ENCODE results near the gene SPOCK1.

Gene SPOCK1

DNA sequence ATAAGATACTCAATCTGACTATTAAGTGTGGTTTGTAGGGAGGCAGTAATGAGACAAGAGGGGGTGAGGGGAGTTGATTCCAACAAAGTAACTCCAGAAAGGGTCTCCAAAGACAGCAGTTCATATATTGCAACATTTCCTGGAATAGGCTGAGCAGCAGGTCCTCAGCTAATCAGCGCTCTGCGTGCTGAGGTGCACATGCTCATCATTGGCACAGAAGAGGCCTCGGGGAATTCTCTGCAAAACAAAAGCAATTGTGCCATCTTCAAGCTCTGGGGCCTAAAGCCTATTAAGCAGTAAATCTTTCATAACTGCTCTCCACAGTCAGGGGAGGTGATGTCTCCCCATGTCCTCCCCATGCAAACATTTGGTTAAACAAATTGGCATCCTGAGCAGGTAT, 357.3 kb downstream of the SPOCK1 start:
- no peak for DNase-seq

DNA sequence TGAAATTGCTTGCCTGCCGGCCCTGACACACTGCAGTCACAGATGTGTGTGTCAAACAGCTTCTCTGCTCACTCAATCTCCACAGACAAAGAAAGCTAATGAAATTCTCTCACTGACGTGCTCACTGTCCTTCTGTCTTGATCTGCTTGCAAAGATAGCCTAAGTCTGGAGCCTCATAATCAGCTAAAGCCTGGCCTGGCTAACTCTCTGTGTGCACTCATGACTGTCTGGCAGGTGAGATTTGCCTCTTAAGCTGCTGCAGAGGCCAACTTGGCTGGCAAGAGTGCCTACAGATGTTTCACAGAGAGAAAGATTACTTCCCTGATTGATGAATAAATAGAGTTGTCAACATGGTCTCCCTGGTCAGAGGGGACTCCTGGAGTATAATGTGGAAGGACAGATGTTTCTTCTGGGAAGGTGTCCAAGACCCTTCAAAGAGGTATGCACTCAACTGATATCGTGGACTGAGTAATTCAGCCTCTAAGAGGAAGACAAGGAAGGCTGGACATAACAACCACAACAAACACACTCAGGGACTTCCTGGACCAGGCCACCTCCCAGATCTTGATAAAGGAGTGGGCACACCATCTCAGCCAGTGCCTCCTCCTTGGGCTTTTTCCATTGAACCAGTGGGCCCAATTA, 362.0 kb downstream of the SPOCK1 start:
- DNase-seq = no peak

DNA sequence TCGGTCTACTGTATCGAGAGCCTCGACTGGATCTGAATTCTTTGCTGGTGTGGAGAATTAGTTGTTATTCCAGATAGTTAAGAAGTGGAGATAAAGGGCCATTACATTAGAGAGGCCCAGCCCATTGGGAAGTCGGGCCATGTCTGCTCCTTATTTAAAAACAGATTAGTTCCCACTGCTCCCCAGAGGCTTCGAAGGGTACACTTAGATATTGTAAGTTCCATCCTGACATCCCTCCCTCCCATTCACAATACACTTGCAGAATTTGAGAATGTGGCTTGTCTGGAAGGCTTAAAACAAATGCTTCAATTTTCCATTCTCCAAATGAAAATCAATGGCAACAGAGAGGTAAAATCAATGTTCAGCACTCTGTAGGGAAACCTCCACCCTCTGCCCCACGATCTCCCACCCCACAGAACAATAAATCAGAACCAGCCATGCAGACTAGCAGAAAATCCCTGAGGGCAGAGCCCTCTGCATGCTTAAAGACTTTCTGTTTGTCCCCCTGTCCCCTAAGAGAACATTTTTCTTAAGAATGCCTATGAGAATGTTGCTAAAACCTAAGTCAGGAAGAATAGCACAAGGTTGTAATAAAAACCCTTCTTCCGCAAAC, 364.1 kb downstream of the SPOCK1 start:
- no peak for DNase-seq

DNA sequence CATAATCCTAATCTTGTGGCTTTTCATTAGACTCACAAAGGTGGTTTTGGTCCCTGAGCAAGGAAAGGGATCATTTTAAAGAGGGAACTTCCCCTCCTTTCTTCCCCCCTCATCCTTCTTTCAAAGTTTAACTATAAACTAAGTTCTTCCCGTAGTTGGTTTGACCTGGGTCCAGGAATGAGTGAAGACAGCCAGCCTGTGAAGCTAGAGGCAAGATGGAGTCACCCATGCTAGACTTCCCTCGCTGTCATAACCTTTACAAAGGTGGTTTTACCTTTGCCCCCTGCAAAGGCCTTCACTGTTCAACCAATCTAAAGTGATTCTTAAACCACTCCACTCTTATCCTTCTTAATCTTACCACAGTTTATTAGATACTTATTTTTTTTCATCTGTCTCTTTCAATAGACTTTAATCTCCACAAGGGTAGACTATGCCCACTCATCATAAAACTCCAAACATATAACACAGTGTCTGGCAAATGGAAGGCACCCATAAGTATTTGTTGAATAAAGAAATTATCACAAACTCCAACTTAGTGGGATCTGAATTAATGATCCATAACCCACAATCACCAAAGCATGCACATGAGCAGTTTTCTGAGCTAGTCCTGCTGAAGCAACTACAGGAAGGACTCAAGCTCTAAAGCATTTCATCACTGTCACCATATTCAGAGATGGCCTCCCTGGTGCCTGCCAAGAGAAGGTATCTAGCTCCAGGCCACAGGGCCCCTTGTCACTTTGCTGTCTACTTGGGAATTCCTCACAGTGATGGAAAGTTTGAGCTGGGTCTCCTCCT, 369.0 kb downstream of the SPOCK1 start:
- no peak for DNase-seq

DNA sequence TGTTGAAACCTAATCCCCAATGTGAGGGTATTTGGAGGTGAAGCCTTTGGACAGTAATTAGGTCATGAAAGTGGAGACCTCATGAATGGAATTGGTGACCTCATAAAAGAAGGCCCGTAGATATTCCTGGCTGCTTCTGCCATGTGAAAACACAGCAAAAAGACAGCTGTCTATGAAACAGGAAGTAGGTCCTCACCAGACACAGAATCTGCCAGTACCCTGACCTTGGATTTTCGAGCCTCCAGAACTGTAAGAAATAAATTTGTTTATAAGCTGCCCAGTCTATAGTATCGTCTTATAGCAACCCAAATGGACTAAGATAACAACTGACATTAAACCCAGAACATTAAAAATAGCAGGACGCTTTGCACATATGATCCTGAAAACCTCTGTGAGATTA, 371.1 kb downstream of the SPOCK1 start:
- no peak for DNase-seq

DNA sequence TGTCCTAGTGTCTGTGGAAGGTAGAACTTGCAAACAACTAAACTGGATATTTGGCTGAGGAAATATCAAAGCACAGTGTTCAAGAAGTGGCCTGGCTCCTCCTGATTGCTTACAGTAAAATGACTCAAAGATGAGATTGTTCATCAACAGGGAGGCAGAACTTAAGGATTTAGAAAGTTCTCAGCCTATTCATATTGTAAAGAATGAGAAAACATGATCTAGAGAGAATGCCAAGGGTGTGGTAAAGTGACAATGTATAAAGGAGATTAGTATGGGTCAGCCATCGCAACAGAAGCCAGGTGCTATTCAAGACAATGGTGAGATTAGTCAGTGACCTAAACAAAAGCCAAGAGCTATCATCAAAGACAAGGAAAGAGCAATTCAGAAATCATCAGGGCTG, 372.3 kb downstream of the SPOCK1 start:
- no peak for DNase-seq

DNA sequence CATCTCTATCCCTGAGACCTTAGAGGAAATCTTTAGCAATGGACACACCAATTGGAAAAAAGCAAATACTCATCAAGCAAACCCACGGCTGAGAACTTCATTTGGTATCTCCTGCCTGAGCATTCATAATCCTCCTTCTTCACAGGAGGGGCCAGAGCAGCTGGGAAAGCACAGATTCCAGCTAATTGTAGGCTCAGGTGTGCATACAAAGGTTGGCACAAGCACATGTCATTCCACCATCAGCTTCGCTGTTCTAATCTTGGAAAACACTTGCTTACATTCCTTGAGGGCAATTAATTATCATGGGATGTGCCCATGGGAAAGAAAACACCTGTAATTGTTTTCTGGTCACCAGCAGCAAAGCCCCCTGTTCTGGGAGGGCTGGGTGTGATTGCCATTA, 376.6 kb downstream of the SPOCK1 start:
- no peak for DNase-seq

DNA sequence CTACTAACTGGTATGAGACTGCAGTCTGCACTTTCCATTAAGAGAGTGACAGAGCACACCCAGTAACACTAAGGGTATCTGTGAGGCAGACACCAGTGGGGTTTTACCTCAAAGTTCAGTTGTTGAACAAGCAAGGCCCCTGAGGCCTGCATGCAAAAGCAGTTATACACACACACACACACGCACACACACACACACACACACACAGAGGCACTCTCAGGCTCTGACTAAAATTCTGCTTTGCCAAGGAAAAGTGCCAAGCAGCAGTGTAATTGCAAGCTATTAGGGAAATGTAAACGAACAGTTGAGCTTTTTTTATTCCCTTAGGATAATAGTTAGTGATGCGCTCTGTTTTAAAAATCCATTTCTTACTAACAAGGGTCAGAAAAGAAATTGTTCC, 377.1 kb downstream of the SPOCK1 start:
- no peak for DNase-seq

DNA sequence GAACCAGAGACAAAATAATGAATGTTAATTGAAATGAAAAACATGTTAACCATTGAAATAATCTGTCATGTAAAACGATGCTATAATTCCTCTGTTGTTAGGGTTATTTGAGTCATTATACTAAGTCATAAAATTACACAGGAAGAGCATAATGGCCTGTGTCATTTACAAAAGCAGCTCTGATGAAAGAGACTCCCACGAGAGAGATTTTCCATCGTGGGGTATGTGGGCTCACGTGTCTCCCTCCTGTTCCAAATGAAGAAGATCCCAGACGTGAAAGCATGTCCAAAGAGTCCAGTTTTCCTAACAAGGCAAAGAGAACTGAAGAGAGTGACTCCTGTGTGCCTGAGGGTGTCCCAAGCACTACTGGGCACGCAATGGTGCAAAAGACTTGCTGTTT, 379.8 kb downstream of the SPOCK1 start:
- no peak for DNase-seq

DNA sequence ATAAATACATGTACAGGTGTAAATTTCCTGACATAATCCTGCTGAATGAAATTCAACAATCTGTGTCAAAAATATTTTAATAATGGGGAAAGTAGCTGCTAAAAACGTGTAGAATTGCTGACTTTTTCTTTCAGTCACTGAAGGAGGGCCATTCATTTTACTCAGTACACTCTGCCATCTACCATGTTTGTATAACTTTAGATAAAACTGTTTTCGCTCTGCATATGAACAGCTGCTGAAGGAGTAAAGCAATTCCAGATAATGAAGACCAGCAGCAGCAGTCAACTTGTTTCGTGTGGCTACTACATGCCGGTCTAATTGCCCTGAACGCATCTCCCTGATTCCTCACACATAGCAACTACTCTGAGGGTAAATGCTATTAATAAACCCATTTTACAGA, 380.5 kb downstream of the SPOCK1 start:
- DNase-seq = no peak

DNA sequence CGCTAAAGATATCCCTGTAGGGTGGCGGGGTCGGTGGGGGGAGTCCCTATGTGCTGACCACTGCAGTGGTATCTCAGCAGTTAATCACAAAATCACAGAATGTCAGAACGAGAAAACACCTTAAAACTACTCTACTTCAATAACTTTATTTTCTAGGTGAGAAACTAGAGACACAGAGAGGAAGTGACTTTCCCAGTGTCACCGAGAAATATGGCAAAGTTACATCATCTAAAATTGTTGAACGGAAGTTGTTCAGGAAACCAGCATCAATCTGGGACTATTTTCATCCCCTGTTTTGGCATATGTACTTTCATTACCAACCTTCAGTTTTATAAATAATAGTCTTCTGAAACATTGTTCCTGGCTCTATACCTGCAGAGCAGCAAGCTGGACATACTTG, 384.0 kb downstream of the SPOCK1 start:
- no peak for DNase-seq

DNA sequence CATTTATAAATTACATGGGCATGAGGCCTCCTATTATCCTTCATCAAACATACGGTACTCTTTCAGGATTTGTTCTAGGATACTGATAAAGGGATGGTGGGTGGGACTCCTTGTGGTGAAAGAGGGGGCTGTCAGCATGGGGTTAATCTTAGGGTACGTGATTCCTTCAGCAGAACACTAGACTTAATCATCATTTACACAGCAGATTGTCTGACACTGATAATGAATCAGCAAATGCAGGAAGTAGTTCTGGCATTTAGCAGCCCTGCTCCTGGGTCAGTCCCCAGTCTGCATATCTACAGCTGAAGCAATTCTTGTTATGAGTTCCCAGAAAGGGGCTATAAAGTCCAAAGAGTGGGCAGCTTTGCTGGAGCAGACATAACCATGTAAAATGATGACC, 384.6 kb downstream of the SPOCK1 start:
- DNase-seq = no peak

DNA sequence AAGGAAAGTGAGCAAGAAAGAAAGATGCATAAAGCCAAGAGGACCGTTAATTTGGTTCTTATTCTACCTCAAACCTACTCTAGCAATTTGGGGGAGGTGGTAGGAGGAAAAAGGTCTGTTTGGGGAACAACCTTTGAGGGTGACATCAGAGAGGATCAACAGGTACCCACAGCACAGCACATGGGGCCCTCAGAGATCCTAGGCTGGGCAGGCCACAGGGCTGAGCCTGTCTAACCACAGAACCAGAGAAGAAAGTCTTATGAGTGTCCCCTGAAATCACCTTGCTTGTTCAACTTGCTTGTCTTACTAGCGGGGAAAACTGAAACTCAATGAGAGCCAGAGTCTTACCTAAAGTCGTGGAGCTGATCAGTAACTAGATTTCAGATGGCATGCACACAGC, 385.2 kb downstream of the SPOCK1 start:
- no peak for DNase-seq

DNA sequence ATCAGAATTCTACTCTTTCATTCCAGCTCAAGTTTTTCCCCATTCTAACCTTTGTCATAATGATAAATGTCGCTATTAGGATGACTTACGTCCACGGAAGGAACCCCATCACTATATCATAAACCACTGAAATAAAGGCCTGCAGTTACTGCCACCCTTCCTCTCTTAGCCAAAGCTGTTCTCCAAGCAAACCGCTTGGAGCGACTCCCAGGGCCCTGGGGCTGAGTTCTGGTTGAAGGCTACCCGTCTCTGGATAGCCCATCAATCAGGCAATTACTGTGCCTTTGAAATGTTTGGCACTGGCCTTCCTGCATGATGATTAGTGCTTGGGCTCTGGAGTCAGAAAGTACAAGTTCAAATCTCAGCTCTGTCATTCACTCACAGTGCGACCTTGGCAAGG, 386.0 kb downstream of the SPOCK1 start:
- DNase-seq = no peak

DNA sequence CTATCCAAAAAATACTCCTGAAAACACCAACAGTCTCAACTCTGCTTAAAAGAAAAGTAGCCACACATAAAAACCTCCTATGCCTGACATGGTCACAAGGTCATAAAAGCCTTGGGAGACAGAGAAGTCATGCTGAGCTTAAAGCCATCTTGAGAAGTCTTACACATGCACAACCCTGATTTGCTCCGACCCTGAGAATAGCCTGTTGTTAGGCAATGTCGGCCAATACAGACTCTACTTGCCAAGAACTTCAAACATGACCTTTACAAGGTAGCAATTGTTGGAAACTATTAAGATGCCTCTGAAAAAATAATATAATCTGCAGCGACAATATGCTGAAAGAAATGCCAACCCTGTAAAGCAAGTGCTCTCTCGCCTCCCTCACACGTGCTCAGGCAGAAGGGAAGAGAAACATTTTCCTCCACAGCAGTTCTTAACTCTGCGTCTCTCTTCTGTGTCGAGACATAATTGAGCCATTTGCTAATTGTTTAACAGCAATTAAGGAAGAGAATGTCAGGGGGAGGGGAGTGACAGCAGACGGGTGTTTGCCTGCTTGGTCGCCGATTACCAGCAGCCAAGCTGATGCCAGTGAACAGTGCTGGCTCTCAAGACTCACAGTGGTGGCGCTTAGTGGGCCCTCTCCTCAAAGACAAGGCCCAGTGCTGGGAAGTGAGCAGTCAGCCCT, 393.6 kb downstream of the SPOCK1 start:
- DNase-seq = no peak

DNA sequence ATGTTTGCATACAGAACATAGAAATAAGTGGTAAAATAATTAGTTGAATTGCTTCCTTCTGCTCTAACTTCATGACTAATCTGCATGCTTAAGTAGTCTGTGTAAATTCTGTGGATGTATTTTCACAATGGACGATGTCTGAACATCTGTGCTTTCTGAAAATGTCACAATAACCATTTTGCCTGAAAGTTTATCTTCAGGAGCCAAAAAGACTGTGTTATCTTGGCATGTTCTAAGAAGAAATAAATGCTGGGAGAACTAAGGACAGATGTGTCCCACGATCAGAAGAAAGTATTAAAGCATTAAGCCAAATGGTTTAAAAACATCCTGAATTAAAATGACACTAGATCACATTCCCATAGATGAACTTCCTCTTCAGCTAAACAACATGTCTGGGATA, 397.6 kb downstream of the SPOCK1 start:
- DNase-seq = no peak

DNA sequence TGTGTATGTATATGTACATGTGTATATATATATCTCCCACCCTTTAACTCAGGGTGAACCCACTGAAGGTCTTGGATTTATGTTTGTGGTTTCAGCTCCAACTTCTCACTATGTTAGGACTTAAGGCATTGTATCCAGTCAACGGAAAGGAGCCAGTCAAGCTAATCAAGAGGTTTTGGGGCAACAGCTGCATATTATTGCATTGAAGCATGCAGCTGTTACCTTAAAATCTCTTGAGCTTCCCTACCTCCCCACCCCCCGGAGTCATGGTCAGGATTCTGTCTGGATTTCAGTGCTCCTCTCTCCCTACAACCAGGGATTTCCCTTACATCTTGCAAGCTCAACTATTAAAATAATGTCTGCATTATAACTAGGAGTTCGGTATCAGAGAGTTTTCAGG, 399.5 kb downstream of the SPOCK1 start:
- DNase-seq = no peak

DNA sequence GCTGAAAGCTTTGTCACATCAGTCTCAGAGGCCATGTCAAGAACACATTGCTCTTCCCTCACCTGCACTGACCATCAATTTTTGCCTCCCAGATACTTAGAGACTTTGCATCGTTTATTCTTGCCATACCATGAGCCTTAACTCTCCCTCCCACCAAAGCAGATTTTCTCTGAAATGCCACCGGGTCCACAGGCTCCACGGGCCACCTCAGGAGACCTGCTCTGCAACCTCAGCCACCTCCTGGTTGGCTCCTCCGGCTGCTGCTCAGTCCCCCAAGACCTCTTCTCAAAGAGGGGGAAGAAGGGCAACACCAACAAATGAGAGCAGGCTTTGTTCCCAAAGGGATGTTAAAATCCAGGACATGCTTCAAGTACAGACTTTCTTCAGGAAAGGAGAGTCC, 400.5 kb downstream of the SPOCK1 start:
- DNase-seq = no peak

DNA sequence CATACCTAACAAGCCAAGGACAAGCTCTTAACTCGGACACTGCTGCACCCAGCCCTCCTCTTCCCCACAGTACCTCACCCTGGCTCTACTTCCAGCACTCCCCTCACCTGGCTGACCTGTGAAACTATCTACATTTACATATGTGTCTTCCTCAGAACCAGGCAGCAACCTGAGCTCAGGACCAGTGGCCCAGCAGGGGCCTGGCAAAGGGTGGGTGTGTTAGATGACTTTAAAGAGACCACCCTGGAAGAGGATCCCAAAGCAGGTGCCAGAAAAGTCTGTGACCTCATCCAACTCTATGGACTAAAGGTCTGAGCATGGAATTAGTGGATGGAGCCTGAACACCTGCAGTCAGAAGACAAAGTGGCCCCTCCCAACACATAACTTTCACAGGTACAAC, 400.9 kb downstream of the SPOCK1 start:
- DNase-seq = no peak

DNA sequence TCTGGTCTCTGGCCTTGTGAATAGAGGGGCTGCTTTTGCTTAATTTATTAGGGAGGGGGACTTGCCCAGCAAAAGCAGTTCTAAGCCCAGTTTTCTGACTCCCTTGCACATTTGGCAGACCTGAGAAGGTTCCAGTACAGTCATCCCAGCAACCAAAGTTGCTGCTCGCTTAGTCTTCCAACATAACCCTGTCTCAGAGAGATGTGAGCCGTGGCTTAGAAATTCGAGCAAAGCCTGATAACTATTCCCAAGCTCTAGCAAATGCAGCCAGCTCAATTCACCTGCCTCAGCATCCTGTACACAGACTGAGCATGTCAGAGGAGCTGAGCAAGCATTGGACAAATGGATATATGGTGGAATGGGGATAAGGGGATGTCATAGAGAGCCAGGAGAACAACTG, 401.9 kb downstream of the SPOCK1 start:
- no peak for DNase-seq

DNA sequence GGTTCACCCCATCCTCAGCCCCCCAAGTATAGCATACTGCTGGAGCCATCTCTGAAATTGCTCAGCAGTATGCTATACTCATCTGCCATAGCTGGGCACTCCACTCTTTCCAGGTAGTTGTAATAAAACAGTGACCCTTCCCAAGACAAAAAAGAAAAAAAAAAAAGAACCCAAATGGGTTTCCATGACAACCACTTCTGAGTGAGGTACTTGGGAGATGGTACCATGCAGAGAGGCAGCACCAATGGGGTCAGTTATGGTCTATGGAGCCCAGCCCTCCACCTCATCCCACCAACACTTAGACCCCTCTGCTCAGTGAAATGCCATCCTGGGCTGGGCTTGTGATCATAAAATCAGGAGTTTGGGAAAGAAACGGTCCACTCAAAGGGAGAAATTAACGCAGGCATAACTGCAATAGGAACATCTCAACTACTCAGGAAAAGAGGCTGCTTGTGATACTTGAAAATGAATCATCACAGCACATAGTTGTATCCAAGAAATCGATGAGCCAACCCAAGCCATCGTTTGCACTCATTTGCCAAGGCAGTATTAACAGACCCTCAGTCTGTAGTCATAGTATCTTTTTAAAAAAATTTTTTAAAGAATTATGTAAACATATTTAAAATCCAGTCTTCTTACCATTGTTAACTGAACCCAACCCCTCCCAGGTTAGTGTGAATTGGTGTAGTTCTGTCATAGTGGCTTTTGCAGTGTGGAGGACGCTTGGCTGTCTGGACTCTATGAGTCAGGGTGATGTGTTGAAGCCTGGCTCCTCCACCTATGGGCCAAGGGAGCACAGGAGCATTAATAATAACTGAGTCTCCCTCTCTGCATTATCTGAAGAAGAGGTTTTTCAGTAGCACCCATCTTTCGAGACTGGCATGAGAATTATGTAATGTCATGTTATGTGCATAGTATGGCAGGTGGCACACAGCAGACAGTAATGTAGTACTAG, 402.7 kb downstream of the SPOCK1 start:
- DNase-seq = no peak

DNA sequence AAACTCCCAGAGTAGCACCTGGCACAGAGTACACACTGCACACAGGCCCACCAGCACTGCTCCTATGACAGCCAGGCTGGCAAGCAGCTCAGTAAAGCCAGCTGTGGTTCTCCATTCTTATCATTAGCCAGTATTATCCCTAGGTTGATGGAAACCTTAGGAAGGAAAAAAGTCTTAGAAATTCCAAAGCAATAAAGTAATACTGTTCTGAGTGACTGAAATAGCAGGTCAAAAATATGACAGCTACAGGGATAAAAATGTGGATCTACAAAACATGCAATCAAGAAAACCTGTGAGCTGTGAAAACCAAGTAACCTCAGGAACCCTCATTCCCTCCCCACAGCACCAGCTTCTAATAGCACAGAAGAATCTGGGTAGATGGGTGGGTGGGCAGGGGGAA, 403.5 kb downstream of the SPOCK1 start:
- DNase-seq = no peak

DNA sequence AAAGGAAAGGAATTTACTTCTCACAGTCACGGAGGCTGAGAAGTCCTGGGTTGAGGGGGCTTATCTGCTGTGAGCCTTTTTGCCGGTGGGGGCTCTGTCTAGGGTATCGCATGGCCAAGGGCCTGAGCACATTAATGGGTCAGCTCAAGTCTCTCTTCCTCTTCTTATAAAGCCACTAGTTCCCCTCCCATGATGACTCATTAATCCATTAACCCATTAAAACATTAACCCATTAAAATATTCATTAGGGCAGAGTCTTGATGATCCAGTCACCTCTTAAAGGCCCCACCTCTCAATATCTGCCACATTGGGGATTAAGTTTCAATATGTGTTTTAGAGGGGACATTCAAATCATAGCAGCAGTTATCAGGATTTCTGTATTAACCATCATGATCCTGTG, 406.3 kb downstream of the SPOCK1 start:
- DNase-seq = no peak
